CD4-positive, alpha-beta T cell treated with Interleukin-15 for 1 hour (primary cell): ENCODE measurements around the gene CTAG2.
"Not testable (repeated sequence)": the region's sequence is repeated elsewhere in the genome, so short reads cannot be mapped to it uniquely, and the experiment has no call there.

Experiments used
- DNase-seq: peaks from one replicate; pipeline ENCODE4 v3.0.0-alpha.2; 2020

Gene CTAG2

GRCh38 chrX:154645745-154646378 lies 7.5 kb downstream of the CTAG2 start:
- DNase-seq, result not testable (repeated sequence)

GRCh38 chrX:154643708-154644107 lies 9.7 kb downstream of the CTAG2 start:
- DNase-seq, result not testable (repeated sequence)

GRCh38 chrX:154641740-154642139 lies 11.6 kb downstream of the CTAG2 start:
- DNase-seq, result not testable (repeated sequence)

GRCh38 chrX:154633661-154634060 lies 19.7 kb downstream of the CTAG2 start:
- not testable (repeated sequence) for DNase-seq

GRCh38 chrX:154630949-154631348 lies 22.4 kb downstream of the CTAG2 start:
- DNase-seq, result not testable (repeated sequence)

- not testable (repeated sequence) for DNase-seq
These were observed 24.4 kb downstream of the CTAG2 start for GRCh38 chrX:154628960-154629359.

GRCh38 chrX:154620767-154621414 lies 32.5 kb downstream of the CTAG2 start:
- not testable (repeated sequence) for DNase-seq

- DNase-seq, result not testable (repeated sequence)
These were observed 34.2 kb downstream of the CTAG2 start, which contains the start of gene CTAG1B for GRCh38 chrX:154619182-154619581. Gene CTAG1B (minus strand): TSS chrX:154619282. CDS start chrX:154619218, 64 bp downstream.

- not testable (repeated sequence) for DNase-seq
These were observed 39.8 kb downstream of the CTAG2 start for GRCh38 chrX:154613586-154613985.

- DNase-seq, result not testable (repeated sequence)
These were observed 42.2 kb downstream of the CTAG2 start for GRCh38 chrX:154611146-154611545.

GRCh38 chrX:154608823-154609222 lies 44.6 kb downstream of the CTAG2 start:
- not testable (repeated sequence) for DNase-seq

GRCh38 chrX:154607976-154608375 lies 45.4 kb downstream of the CTAG2 start:
- DNase-seq, result not testable (repeated sequence)

GRCh38 chrX:154607370-154607769 lies 46.0 kb downstream of the CTAG2 start:
- DNase-seq, result no peak

- DNase-seq, result no peak
These were observed 47.8 kb downstream of the CTAG2 start for GRCh38 chrX:154605566-154605965.

- no peak for DNase-seq
These were observed 49.6 kb downstream of the CTAG2 start for GRCh38 chrX:154603438-154604430.

GRCh38 chrX:154602766-154603437 lies 50.5 kb downstream of the CTAG2 start:
- no peak for DNase-seq

- no peak for DNase-seq
These were observed 51.2 kb downstream of the CTAG2 start for GRCh38 chrX:154602226-154602625.
